Neuron (in vitro differentiated cells): ENCODE measurements around the gene TACR1.

Experiments used
- H2AFZ ChIP-seq: one replicate; pipeline ENCODE4 v1.6.1; 2013; ENCODE audit warnings: low read depth, mild to moderate bottlenecking, inconsistent platforms, low read length, moderate library complexity
- H3K27me3 ChIP-seq: one replicate; pipeline ENCODE4 v1.6.1; 2013; ENCODE audit warnings: low read length; ENCODE audit not compliant: insufficient read depth
- H3K36me3 ChIP-seq: one replicate; pipeline ENCODE4 v1.6.1; 2013; ENCODE audit warnings: low read length; ENCODE audit not compliant: insufficient read depth
- H3K4me1 ChIP-seq: one replicate; pipeline ENCODE4 v1.6.1; 2013; ENCODE audit warnings: low read length; ENCODE audit not compliant: insufficient read depth
- H3K4me3 ChIP-seq: 2 replicates; pipeline ENCODE4 v1.5.1; 2013; ENCODE audit warnings: mild to moderate bottlenecking, low read length, moderate library complexity
- H3K9me3 ChIP-seq: one replicate; pipeline ENCODE4 v1.6.1; 2013; ENCODE audit warnings: low read length

The TACR1 gene

GRCh38 chr2:75041731-75042600 is 157.4 kb downstream of the TACR1 start:
- no peak overlapping the region for H3K4me3 ChIP-seq
- no peaks in the 10 kb centered on the region for H3K4me1 ChIP-seq

GRCh38 chr2:75041226-75041625 is 158.1 kb downstream of the TACR1 start:
- Histone ChIP-seq H3K27me3 (no peaks in the 10 kb centered on the region), H2AFZ (no peak overlapping the region), H3K9me3 (no peaks in the 10 kb centered on the region), H3K4me1 (no peaks in the 10 kb centered on the region), H3K4me3 (no peak overlapping the region), H3K36me3 (no peaks in the 10 kb centered on the region)

More at GRCh38 chr2:75041731-75042600, 157.4 kb downstream of the TACR1 start:
- no peaks in the 10 kb centered on the region for H3K9me3 ChIP-seq
- H3K27me3 ChIP-seq: no peaks in the 10 kb centered on the region
- H3K36me3 ChIP-seq: no peaks in the 10 kb centered on the region
- H2AFZ ChIP-seq: no peak overlapping the region

- Histone ChIP-seq H3K36me3 (no peaks in the 10 kb centered on the region), H3K9me3 (no peaks in the 10 kb centered on the region), H3K4me1 (no peaks in the 10 kb centered on the region), H3K27me3 (no peaks in the 10 kb centered on the region), H3K4me3 (no peak overlapping the region), H2AFZ (no peak overlapping the region)
Measured at GRCh38 chr2:75035444-75036353, 163.6 kb downstream of the TACR1 start.

GRCh38 chr2:75033516-75033915 is 165.8 kb downstream of the TACR1 start:
- no peaks in the 10 kb centered on the region for H3K4me1 ChIP-seq
- no peaks in the 10 kb centered on the region for H3K27me3 ChIP-seq
- no peaks in the 10 kb centered on the region for H3K9me3 ChIP-seq
- no peaks in the 10 kb centered on the region for H3K36me3 ChIP-seq
- H2AFZ ChIP-seq: no peak overlapping the region
- H3K4me3 ChIP-seq: no peak overlapping the region

- no peaks in the 10 kb centered on the region for H3K36me3 ChIP-seq
- H3K4me3 ChIP-seq: no peak overlapping the region
- H2AFZ ChIP-seq: no peak overlapping the region
- no peaks in the 10 kb centered on the region for H3K9me3 ChIP-seq
- no peaks in the 10 kb centered on the region for H3K27me3 ChIP-seq
- H3K4me1 ChIP-seq: no peaks in the 10 kb centered on the region
Measured at GRCh38 chr2:75031906-75032803, 167.2 kb downstream of the TACR1 start.

- Histone ChIP-seq H3K4me1 (no peaks in the 10 kb centered on the region), H3K27me3 (no peaks in the 10 kb centered on the region), H2AFZ (no peak overlapping the region), H3K9me3 (no peaks in the 10 kb centered on the region), H3K4me3 (no peak overlapping the region), H3K36me3 (no peaks in the 10 kb centered on the region)
Measured at GRCh38 chr2:75031171-75031570, 168.1 kb downstream of the TACR1 start.

GRCh38 chr2:75030218-75031009 is 168.9 kb downstream of the TACR1 start:
- Histone ChIP-seq H2AFZ (no peak overlapping the region), H3K36me3 (no peaks in the 10 kb centered on the region), H3K27me3 (no peaks in the 10 kb centered on the region), H3K4me1 (no peaks in the 10 kb centered on the region), H3K9me3 (no peaks in the 10 kb centered on the region), H3K4me3 (no peak overlapping the region)

GRCh38 chr2:75027886-75028285 is 171.4 kb downstream of the TACR1 start:
- H3K27me3 ChIP-seq: no peaks in the 10 kb centered on the region
- H3K4me1 ChIP-seq: peaks cover 5% of the 10 kb centered on the region
- H2AFZ ChIP-seq: no peak overlapping the region
- no peak overlapping the region for H3K4me3 ChIP-seq
- no peaks in the 10 kb centered on the region for H3K9me3 ChIP-seq
- no peaks in the 10 kb centered on the region for H3K36me3 ChIP-seq

- Histone ChIP-seq H3K9me3 (no peaks in the 10 kb centered on the region), H3K36me3 (no peaks in the 10 kb centered on the region), H2AFZ (no peak overlapping the region), H3K4me3 (no peak overlapping the region), H3K4me1 (peaks cover 10% of the 10 kb centered on the region), H3K27me3 (no peaks in the 10 kb centered on the region)
Measured at GRCh38 chr2:75025633-75026380, 173.5 kb downstream of the TACR1 start.

GRCh38 chr2:75025216-75025615 is 174.1 kb downstream of the TACR1 start:
- Histone ChIP-seq H2AFZ (no peak overlapping the region), H3K9me3 (no peaks in the 10 kb centered on the region), H3K27me3 (no peaks in the 10 kb centered on the region), H3K4me1 (peaks cover 10% of the 10 kb centered on the region), H3K4me3 (no peak overlapping the region), H3K36me3 (no peaks in the 10 kb centered on the region)

- Histone ChIP-seq H3K9me3 (no peaks in the 10 kb centered on the region), H3K27me3 (no peaks in the 10 kb centered on the region), H3K36me3 (no peaks in the 10 kb centered on the region), H3K4me1 (peaks cover 10% of the 10 kb centered on the region), H2AFZ (no peak overlapping the region), H3K4me3 (no peak overlapping the region)
Measured at GRCh38 chr2:75023666-75024455, 175.5 kb downstream of the TACR1 start.
